GM23338 (cell line): Measurements from ENCODE around the gene DNAAF5.
"Not testable (repeated sequence)": the region's sequence is repeated elsewhere in the genome, so short reads cannot be mapped to it uniquely, and the experiment has no call there.

Source experiments
- CREB1 ChIP-seq: fragments of 250-450 bp; sonication (Bioruptor Pico); IDR thresholded peaks from 2 replicates; pipeline ENCODE4 v1.5.0; 2020; ENCODE audit warnings: low read depth, mild to moderate bottlenecking, moderate library complexity
- CTCF ChIP-seq, 2 experiments: fragments of 200-600 bp in 1 of 2; sonication (generic) in 1 of 2; conservative IDR thresholded peaks; 2 replicates each; pipeline versions ENCODE4 v1.5.1 to v1.6.1; 2016 to 2017; ENCODE audit warnings: antibody characterized with exemption in 2 of 2, low read depth in 2 of 2, mild to moderate bottlenecking in 2 of 2, moderate library complexity in 1 of 2
- EZH2 ChIP-seq: fragments of 200-600 bp; sonication (generic); IDR thresholded peaks from one replicate; pipeline ENCODE4 v1.8.0; 2017; ENCODE audit warnings: antibody characterized with exemption, mild to moderate bottlenecking, low read depth; ENCODE audit not compliant: unreplicated experiment
- EZH2phosphoT487 ChIP-seq: fragments of 200-600 bp; sonication (generic); IDR thresholded peaks from one replicate; pipeline ENCODE4 v1.8.1; 2018; ENCODE audit warnings: antibody characterized with exemption; ENCODE audit not compliant: unreplicated experiment
- NANOG ChIP-seq: IDR thresholded peaks from 2 replicates; pipeline ENCODE4 v1.6.1; 2016; ENCODE audit warnings: antibody characterized with exemption, borderline replicate concordance
- POLR2AphosphoS5 ChIP-seq: IDR thresholded peaks from 2 replicates; pipeline ENCODE4 v1.6.1; 2016; ENCODE audit warnings: antibody characterized with exemption, low read depth
- REST ChIP-seq: IDR thresholded peaks from one replicate; pipeline ENCODE4 v1.6.1; 2018; ENCODE audit warnings: antibody characterized with exemption; ENCODE audit not compliant: unreplicated experiment
- STAT1 ChIP-seq: IDR thresholded peaks from one replicate; pipeline ENCODE4 v1.6.1; 2016; ENCODE audit warnings: antibody characterized with exemption; ENCODE audit not compliant: unreplicated experiment
- ZNF114 ChIP-seq: fragments of 250-450 bp; sonication (Bioruptor Pico); IDR thresholded peaks from 2 replicates; pipeline ENCODE4 v1.5.0; 2020; ENCODE audit warnings: mild to moderate bottlenecking, moderate library complexity
- ZNF331 ChIP-seq: fragments of 250-450 bp; sonication (Bioruptor Pico); IDR thresholded peaks from 2 replicates; pipeline ENCODE4 v1.5.0; 2020; ENCODE audit warnings: low read depth, mild to moderate bottlenecking, moderate library complexity
- ZNF462 ChIP-seq: fragments of 250-450 bp; sonication (Bioruptor Pico); IDR thresholded peaks from 2 replicates; pipeline ENCODE4 v1.5.0; 2020; ENCODE audit warnings: mild to moderate bottlenecking, moderate library complexity
- TF ChIP-seq, protein P1 (sequence below): IDR thresholded peaks from 2 replicates; pipeline ENCODE4 v1.6.1; 2016; ENCODE audit warnings: antibody characterized with exemption

DNA sequence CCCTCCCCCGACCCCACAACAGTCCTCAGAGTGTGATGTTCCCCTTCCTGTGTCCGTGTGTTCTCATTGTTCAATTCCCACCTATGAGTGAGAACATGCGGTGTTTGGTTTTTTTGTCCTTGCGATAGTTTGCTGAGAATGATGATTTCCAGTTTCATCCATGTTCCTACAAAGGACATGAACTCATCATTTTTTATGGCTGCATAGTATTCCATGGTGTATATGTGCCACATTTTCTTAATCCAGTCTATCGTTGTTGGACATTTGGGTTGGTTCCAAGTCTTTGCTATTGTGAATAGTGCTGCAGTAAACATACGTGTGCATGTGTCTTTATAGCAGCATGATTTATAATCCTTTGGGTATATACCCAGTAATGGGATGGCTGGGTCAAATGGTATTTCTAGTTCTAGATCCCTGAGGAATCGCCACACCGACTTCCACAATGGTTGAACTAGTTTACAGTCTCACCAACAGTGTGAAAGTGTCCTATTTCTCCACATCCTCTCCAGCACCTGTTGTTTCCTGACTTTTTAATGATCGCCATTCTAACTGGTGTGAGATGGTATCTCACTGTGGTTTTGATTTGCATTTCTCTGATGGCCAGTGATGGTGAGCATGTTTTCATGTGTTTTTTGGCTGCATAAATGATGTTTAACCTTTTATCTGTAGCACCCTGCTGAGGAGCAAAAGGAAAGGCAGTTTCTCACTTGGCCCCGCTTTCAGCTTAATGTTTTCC lies 70.1 kb downstream of the DNAAF5 start:
- TF ChIP-seq POLR2AphosphoS5; CTCF (conservative IDR thresholded peaks at IDR 0.05; ENCODE audit: low read depth in 2 of 2); EZH2; REST; EZH2phosphoT487; CREB1 (CRISPR knock-in tag); STAT1; NANOG; ZNF114 (CRISPR knock-in tag); ZNF331 (CRISPR knock-in tag); ZNF462 (CRISPR knock-in tag): not testable (repeated sequence)
- TF ChIP-seq, protein P1, sequence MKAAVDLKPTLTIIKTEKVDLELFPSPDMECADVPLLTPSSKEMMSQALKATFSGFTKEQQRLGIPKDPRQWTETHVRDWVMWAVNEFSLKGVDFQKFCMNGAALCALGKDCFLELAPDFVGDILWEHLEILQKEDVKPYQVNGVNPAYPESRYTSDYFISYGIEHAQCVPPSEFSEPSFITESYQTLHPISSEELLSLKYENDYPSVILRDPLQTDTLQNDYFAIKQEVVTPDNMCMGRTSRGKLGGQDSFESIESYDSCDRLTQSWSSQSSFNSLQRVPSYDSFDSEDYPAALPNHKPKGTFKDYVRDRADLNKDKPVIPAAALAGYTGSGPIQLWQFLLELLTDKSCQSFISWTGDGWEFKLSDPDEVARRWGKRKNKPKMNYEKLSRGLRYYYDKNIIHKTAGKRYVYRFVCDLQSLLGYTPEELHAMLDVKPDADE, result not testable (repeated sequence)
